ENCODE data around the gene ZNF124. TPM values are rescaled to one million over a fixed set of nuclear protein-coding genes. Genes with fewer than 3 reads are reported as not detected.
A peak's percentile ranks its signal among the peaks of the same experiment; 100 is the strongest.

ZNF124 gene
- total and polyA plus RNA-seq, 8 donors: 1.1 to 33.3 (median 13.3) TPM

GRCh38 chr1:247118946-247119446, 52.8 kb downstream of the ZNF124 start:
- DNase-seq (peak in 2 of 6 donors; percentile 51 to 62), FAIRE-seq (no peak), ATAC-seq (peak in 1 of 4 donors; percentile 36)
- no peaks in the 10 kb centered on the region for H3K36me3 ChIP-seq
- H3K9me3 ChIP-seq: no peaks in the 10 kb centered on the region
- TF ChIP-seq CTCF (IDR thresholded peaks at IDR 0.05): no peak
- no peaks in the 10 kb centered on the region for H3K27me3 ChIP-seq
- 73 to 76% methylated on average over 9 to 11 of the region's 11 CpGs for WGBS, 2 donors
- no peaks in the 10 kb centered on the region for H3K4me1 ChIP-seq
- no peak overlapping the region for H3K27ac ChIP-seq
- H3K4me3 ChIP-seq: no peak overlapping the region
- intact Hi-C loops (cut with DNase I): no loop called here

GRCh38 chr1:247115545-247115944, 56.3 kb downstream of the ZNF124 start:
- Histone ChIP-seq H3K9me3 (no peaks in the 10 kb centered on the region), H3K4me3 (no peak overlapping the region), H3K27ac (no peak overlapping the region), H3K36me3 (no peaks in the 10 kb centered on the region), H3K4me1 (no peaks in the 10 kb centered on the region), H3K27me3 (no peaks in the 10 kb centered on the region)
- no peak for TF ChIP-seq CTCF (IDR thresholded peaks at IDR 0.05)
- DNase-seq (peak in 1 of 6 donors; percentile 47), FAIRE-seq (no peak), ATAC-seq (no peak)
- intact Hi-C loops (cut with DNase I): no loop called here
- 71 to 80% methylated on average over 11 to 12 of the region's 12 CpGs for WGBS, 2 donors

- no peak for TF ChIP-seq CTCF (IDR thresholded peaks at IDR 0.05)
- no peak for ATAC-seq
- 66 to 71% methylated on average over 7 of the region's 7 CpGs for WGBS, 2 donors
- FAIRE-seq: no peak
- DNase-seq: peak in 2 of 6 donors; percentile 39 to 43
- no peak overlapping the region for H3K27ac ChIP-seq
- H3K36me3 ChIP-seq: no peaks in the 10 kb centered on the region
- no peak overlapping the region for H3K4me3 ChIP-seq
- H3K9me3 ChIP-seq: no peaks in the 10 kb centered on the region
- H3K27me3 ChIP-seq: no peaks in the 10 kb centered on the region
- H3K4me1 ChIP-seq: no peaks in the 10 kb centered on the region
- intact Hi-C loops (cut with DNase I): no loop called here
These were observed 56.7 kb downstream of the ZNF124 start for GRCh38 chr1:247115141-247115510.

GRCh38 chr1:247114351-247115140, 57.3 kb downstream of the ZNF124 start:
- no peak for ATAC-seq
- WGBS, 2 donors: 85 to 88% methylated on average over 13 of the region's 13 CpGs
- H3K27ac ChIP-seq: no peak overlapping the region
- H3K4me3 ChIP-seq: no peak overlapping the region
- no peaks in the 10 kb centered on the region for H3K36me3 ChIP-seq
- DNase-seq: peak in 2 of 6 donors; percentile 43 to 70
- H3K9me3 ChIP-seq: no peaks in the 10 kb centered on the region
- no peak for FAIRE-seq
- intact Hi-C loops (cut with DNase I): no loop called here
- no peak for TF ChIP-seq CTCF (IDR thresholded peaks at IDR 0.05)
- H3K4me1 ChIP-seq: no peaks in the 10 kb centered on the region
- no peaks in the 10 kb centered on the region for H3K27me3 ChIP-seq

GRCh38 chr1:247113733-247114271, 58.0 kb downstream of the ZNF124 start:
- Histone ChIP-seq H3K9me3 (no peaks in the 10 kb centered on the region), H3K27ac (peak overlapping the region; percentile 4 to 77 (median 76)), H3K27me3 (no peaks in the 10 kb centered on the region), H3K4me3 (no peak overlapping the region), H3K4me1 (no peaks in the 10 kb centered on the region), H3K36me3 (no peaks in the 10 kb centered on the region)
- peak in 2 of 6 donors; percentile 53 for DNase-seq
- 88 to 89% methylated on average over 5 of the region's 5 CpGs for WGBS, 2 donors
- no peak for FAIRE-seq
- no peak for TF ChIP-seq CTCF (IDR thresholded peaks at IDR 0.05)
- intact Hi-C loops (cut with DNase I): no loop called here
- ATAC-seq: no peak

Data from pancreas (tissue), 10 donors.